NCI-H2196 (cell line): ENCODE measurements around the gene SMPDL3A.

Experiments used
- DNase-seq: peaks from one replicate; lab custom pipeline; 2025; ENCODE audit not compliant: unreplicated experiment; lab: John Stamatoyannopoulos, UW

Gene SMPDL3A

GRCh38 chr6:122775975-122776374 is 13.1 kb upstream of the SMPDL3A start:
- no peak for DNase-seq

GRCh38 chr6:122778302-122778701 is 10.8 kb upstream of the SMPDL3A start:
- no peak for DNase-seq

GRCh38 chr6:122778985-122779661 is 9.9 kb upstream of the SMPDL3A start:
- no peak for DNase-seq

- DNase-seq, result no peak
Observed at GRCh38 chr6:122779667-122780066, 9.4 kb upstream of the SMPDL3A start, which contains the start of gene FABP7. TSS of gene FABP7 (plus strand) at chr6:122779716. CDS start at chr6:122779795, 79 bp downstream.

GRCh38 chr6:122780114-122780513 is 8.9 kb upstream of the SMPDL3A start:
- DNase-seq, result no peak

GRCh38 chr6:122781716-122782115 is 7.3 kb upstream of the SMPDL3A start:
- DNase-seq, result no peak

- DNase-seq, result no peak
Observed at GRCh38 chr6:122783401-122783800, 5.7 kb upstream of the SMPDL3A start.

GRCh38 chr6:122785891-122786290 is 3.2 kb upstream of the SMPDL3A start:
- no peak for DNase-seq

- DNase-seq, result no peak
Observed at GRCh38 chr6:122787721-122788120, 1.3 kb upstream of the SMPDL3A start.

- no peak for DNase-seq
Observed at GRCh38 chr6:122788208-122788607, 850 bp upstream of the SMPDL3A start.

GRCh38 chr6:122788663-122789181 is 336 bp upstream of the SMPDL3A start:
- DNase-seq, result no peak

- no peak for DNase-seq
Observed at GRCh38 chr6:122790028-122790422, 967 bp downstream of the SMPDL3A start.

GRCh38 chr6:122790423-122791309 is 1.6 kb downstream of the SMPDL3A start:
- no peak for DNase-seq

GRCh38 chr6:122791310-122791679 is 2.2 kb downstream of the SMPDL3A start:
- no peak for DNase-seq

- DNase-seq, result no peak
Observed at GRCh38 chr6:122792766-122793165, 3.7 kb downstream of the SMPDL3A start.

GRCh38 chr6:122797537-122797936 is 8.5 kb downstream of the SMPDL3A start:
- DNase-seq, result no peak

- no peak for DNase-seq
Observed at GRCh38 chr6:122798099-122798641, 9.1 kb downstream of the SMPDL3A start.

GRCh38 chr6:122799140-122799745 is 10.2 kb downstream of the SMPDL3A start:
- DNase-seq, result no peak

GRCh38 chr6:122799916-122800686 is 11.0 kb downstream of the SMPDL3A start:
- DNase-seq, result no peak

- no peak for DNase-seq
Observed at GRCh38 chr6:122800906-122801305, 11.8 kb downstream of the SMPDL3A start.

GRCh38 chr6:122801397-122801796 is 12.3 kb downstream of the SMPDL3A start:
- DNase-seq, result no peak
